SK-N-SH (cell line): ENCODE data around the gene PARD3B. TPM values are rescaled to one million over a fixed set of nuclear protein-coding genes. Genes with fewer than 3 reads are reported as not detected.

Experiments
- CTCF ChIA-PET: fragments of 300-600, 350-600 bp; formaldehyde crosslinking; extraction: SDS; loops from one replicate; lab custom pipeline; 2021; lab: Yijun Ruan, JAX
- POLR2A ChIA-PET: fragments of 350-600 bp; sonication (Branson Sonifier 250); formaldehyde crosslinking; extraction: SDS; loops from one replicate; lab custom pipeline; 2020; ENCODE audit warnings: antibody characterized with exemption, inconsistent platforms; lab: Yijun Ruan, JAX
- DNase-seq: peaks from one replicate; pipeline ENCODE4 v3.0.0; 2012
- H2AFZ ChIP-seq: fragments of 200-600 bp; sonication (generic); 2 replicates; pipeline ENCODE4 v1.8.1; 2016; ENCODE audit warnings: antibody characterized with exemption, mild to moderate bottlenecking, low read depth
- H3F3A ChIP-seq: fragments of 200-600 bp; sonication (generic); replicated peaks from 2 replicates; pipeline ENCODE3; 2016; ENCODE audit warnings: antibody characterized with exemption, mild to moderate bottlenecking; ENCODE audit not compliant: insufficient read depth
- H3K27ac ChIP-seq, 2 experiments: fragments of 200-500 bp in 1 of 2; fragments of 200-600 bp in 1 of 2; sonication (Bioruptor generic) in 1 of 2; sonication (generic), shearing (Covaris generic) in 1 of 2; 2 replicates each; pipeline versions ENCODE4 v1.5.1 to v1.6.1; 2014 to 2016; ENCODE audit warnings: low read depth in 2 of 2, inconsistent platforms in 1 of 2, low read length in 1 of 2, mild to moderate bottlenecking in 1 of 2, mixed read lengths in 1 of 2
- H3K27me3 ChIP-seq: fragments of 200-600 bp; sonication (generic), shearing (Covaris generic); 2 replicates; pipeline ENCODE4 v1.6.1; 2016; ENCODE audit warnings: mixed run types; ENCODE audit not compliant: insufficient read depth
- H3K36me3 ChIP-seq, 2 experiments: fragments of 200-500 bp in 1 of 2; fragments of 200-600 bp in 1 of 2; sonication (Bioruptor generic) in 1 of 2; sonication (generic) in 1 of 2; replicated peaks in 1 of 2; 2 replicates each; pipeline versions ENCODE3 to v1.5.1; 2014 to 2016; ENCODE audit warnings: low read length in 1 of 2, mild to moderate bottlenecking in 1 of 2; ENCODE audit not compliant: insufficient read depth in 2 of 2, control insufficient read depth in 1 of 2
- H3K4me1 ChIP-seq, 2 experiments: fragments of 200-500 bp in 1 of 2; fragments of 200-600 bp in 1 of 2; sonication (Bioruptor generic) in 1 of 2; sonication (generic), shearing (Covaris generic) in 1 of 2; 2 replicates each; pipeline versions ENCODE4 v1.5.1 to v1.6.1; 2014 to 2016; ENCODE audit warnings: low read depth in 1 of 2, low read length in 1 of 2, mixed run types in 1 of 2; ENCODE audit not compliant: insufficient read depth in 2 of 2, control insufficient read depth in 1 of 2
- H3K4me2 ChIP-seq: fragments of 200-600 bp; sonication (generic), shearing (Covaris generic); 2 replicates; pipeline ENCODE4 v1.6.1; 2017; ENCODE audit warnings: mixed run types
- H3K4me3 ChIP-seq, 2 experiments: fragments of 200-500 bp in 1 of 2; fragments of 200-600 bp in 1 of 2; sonication (Bioruptor generic) in 1 of 2; sonication (generic), shearing (Covaris generic) in 1 of 2; 2 replicates each; pipeline versions ENCODE4 v1.5.1 to v1.8.1; 2014 to 2016; ENCODE audit warnings: low read depth in 2 of 2, inconsistent platforms in 1 of 2, low read length in 1 of 2, mild to moderate bottlenecking in 1 of 2, mixed read lengths in 1 of 2, moderate library complexity in 1 of 2
- H3K79me2 ChIP-seq: fragments of 200-600 bp; sonication (generic); 2 replicates; pipeline ENCODE4 v1.8.1; 2017; ENCODE audit warnings: mild to moderate bottlenecking; ENCODE audit not compliant: insufficient read depth
- H3K9ac ChIP-seq: fragments of 200-600 bp; sonication (generic); 2 replicates; pipeline ENCODE4 v1.6.1; 2017; ENCODE audit warnings: mixed run types
- H3K9me2 ChIP-seq: fragments of 200-600 bp; sonication (generic); 2 replicates; pipeline ENCODE4 v1.6.1; 2017; ENCODE audit warnings: mixed run types
- H3K9me3 ChIP-seq: fragments of 200-600 bp; sonication (generic); 2 replicates; pipeline ENCODE4 v1.6.1; 2017; ENCODE audit warnings: mixed run types, mild to moderate bottlenecking, moderate library complexity
- H4K20me1 ChIP-seq: fragments of 200-600 bp; sonication (generic); 2 replicates; pipeline ENCODE4 v1.6.1; 2017; ENCODE audit warnings: mild to moderate bottlenecking, mixed run types; ENCODE audit not compliant: insufficient read depth
- ELF1 ChIP-seq: IDR thresholded peaks from 2 replicates; pipeline ENCODE4 v1.4.0; 2012
- FOXJ3 ChIP-seq: sonication (generic); formaldehyde crosslinking; IDR thresholded peaks from 2 replicates; pipeline ENCODE4 v1.5.1; 2020; ENCODE audit warnings: mild to moderate bottlenecking, missing genetic modification reagents
- GABPA ChIP-seq: IDR thresholded peaks from 2 replicates; pipeline ENCODE4 v1.4.0; 2012; ENCODE audit warnings: low read depth, mild to moderate bottlenecking
- GATA2 ChIP-seq: sonication (generic); formaldehyde crosslinking; IDR thresholded peaks from 2 replicates; pipeline ENCODE4 v1.5.0; 2020; ENCODE audit warnings: mild to moderate bottlenecking, missing genetic modification reagents
- IRF3 ChIP-seq: fragments of 150-350 bp; IDR thresholded peaks from 2 replicates; pipeline ENCODE4 v1.6.1; 2016; ENCODE audit warnings: mild to moderate bottlenecking, low read depth, low read length
- NRF1 ChIP-seq: IDR thresholded peaks from 2 replicates; pipeline ENCODE4 v1.6.1; 2012; ENCODE audit warnings: low read depth, mild to moderate bottlenecking, low read length
- REST ChIP-seq: IDR thresholded peaks from 2 replicates; pipeline ENCODE4 v1.6.1; 2012; ENCODE audit warnings: mild to moderate bottlenecking, low read depth, low read length, moderate library complexity
- SMC3 ChIP-seq: IDR thresholded peaks from 2 replicates; pipeline ENCODE4 v1.6.1; 2012; ENCODE audit warnings: low read depth, low read length, improper control_type of control experiment
- USF1 ChIP-seq: IDR thresholded peaks from 2 replicates; pipeline ENCODE4 v1.4.0; 2012; ENCODE audit warnings: low read depth, borderline replicate concordance
- WGBS: methylation state at CpG from one replicate; pipeline ENCODE4 v1.1.6; 2017; ENCODE audit warnings: low lambda C conversion rate; 5-methylcytosine and 5-hydroxymethylcytosine counted together
- polyA plus RNA-seq, 3 experiments: library from polyadenylated mRNA; depleted of rRNA; stranded (reverse); fragments of >200 nt; gene quantifications; 2 replicates each; pipeline ENCODE4 v1.2.3, GENCODE V29; 2012

The PARD3B gene
- polyA plus RNA-seq, 1 of the 3 experiments (the other 2 are of a cell fraction), result 0.87 TPM

GRCh38 chr2:205156457-205156856 lies 611.2 kb downstream of the PARD3B start:
- no peak overlapping the region for H3K4me2 ChIP-seq
- H3K27ac ChIP-seq, result no peak overlapping the region
- ChIA-PET CTCF (no interaction called here), POLR2A (no interaction called here)
- H4K20me1 ChIP-seq, result no peaks in the 10 kb centered on the region
- H3K4me3 ChIP-seq, result no peak overlapping the region
- no peak for DNase-seq
- H3K27me3 ChIP-seq, result no peaks in the 10 kb centered on the region
- TF ChIP-seq REST (no peak), NRF1 (no peak), SMC3 (no peak), IRF3 (no peak), USF1 (no peak), ELF1 (no peak), FOXJ3 (CRISPR knock-in tag) (no peak)
- no peak overlapping the region for H3K9ac ChIP-seq
- no peaks in the 10 kb centered on the region for H3K36me3 ChIP-seq
- peaks cover 0 to 7% of the 10 kb centered on the region in 2 experiments; a peak in 2 of 4 replicates for H3K4me1 ChIP-seq
- H3K9me3 ChIP-seq, result no peaks in the 10 kb centered on the region
- H3K79me2 ChIP-seq, result no peaks in the 10 kb centered on the region
- H2AFZ ChIP-seq, result no peak overlapping the region
- H3K9me2 ChIP-seq, result no peaks in the 10 kb centered on the region
- H3F3A ChIP-seq, result no peaks in the 10 kb centered on the region
- WGBS, result 82% methylated on average over 1 of the region's 1 CpG

- Histone ChIP-seq H3K4me1 (peaks cover 0 to 7% of the 10 kb centered on the region in 2 experiments; a peak in 2 of 4 replicates), H3K27ac (peak overlapping the region in 1 of 2 experiments; percentile 25; a peak in 2 of 4 replicates), H3K9ac (no peak overlapping the region), H3K9me3 (no peaks in the 10 kb centered on the region), H3K79me2 (no peaks in the 10 kb centered on the region), H3K4me3 (no peak overlapping the region), H3F3A (no peaks in the 10 kb centered on the region), H3K9me2 (no peaks in the 10 kb centered on the region), H2AFZ (no peak overlapping the region), H3K4me2 (no peak overlapping the region), H3K27me3 (no peaks in the 10 kb centered on the region), H4K20me1 (no peaks in the 10 kb centered on the region), H3K36me3 (no peaks in the 10 kb centered on the region)
- peak; percentile 24 for DNase-seq
- ChIA-PET POLR2A (interaction anchor here (0.8 kb wide), 1 partner anchor 10 kb away, joined by 3 read pairs; no protein-coding TSS in a partner anchor), CTCF (interaction anchor here (0.9 kb wide), 1 partner anchor 10 kb away, joined by 3 read pairs; no protein-coding TSS in a partner anchor)
- 78% methylated on average over 6 of the region's 6 CpGs for WGBS
- TF ChIP-seq GATA2 (peak; percentile 41), GABPA (no peak)
These were observed 613.1 kb downstream of the PARD3B start for GRCh38 chr2:205158404-205158803.
